ENCODE measurements around the gene SLC9A3.

Gene SLC9A3

DNA sequence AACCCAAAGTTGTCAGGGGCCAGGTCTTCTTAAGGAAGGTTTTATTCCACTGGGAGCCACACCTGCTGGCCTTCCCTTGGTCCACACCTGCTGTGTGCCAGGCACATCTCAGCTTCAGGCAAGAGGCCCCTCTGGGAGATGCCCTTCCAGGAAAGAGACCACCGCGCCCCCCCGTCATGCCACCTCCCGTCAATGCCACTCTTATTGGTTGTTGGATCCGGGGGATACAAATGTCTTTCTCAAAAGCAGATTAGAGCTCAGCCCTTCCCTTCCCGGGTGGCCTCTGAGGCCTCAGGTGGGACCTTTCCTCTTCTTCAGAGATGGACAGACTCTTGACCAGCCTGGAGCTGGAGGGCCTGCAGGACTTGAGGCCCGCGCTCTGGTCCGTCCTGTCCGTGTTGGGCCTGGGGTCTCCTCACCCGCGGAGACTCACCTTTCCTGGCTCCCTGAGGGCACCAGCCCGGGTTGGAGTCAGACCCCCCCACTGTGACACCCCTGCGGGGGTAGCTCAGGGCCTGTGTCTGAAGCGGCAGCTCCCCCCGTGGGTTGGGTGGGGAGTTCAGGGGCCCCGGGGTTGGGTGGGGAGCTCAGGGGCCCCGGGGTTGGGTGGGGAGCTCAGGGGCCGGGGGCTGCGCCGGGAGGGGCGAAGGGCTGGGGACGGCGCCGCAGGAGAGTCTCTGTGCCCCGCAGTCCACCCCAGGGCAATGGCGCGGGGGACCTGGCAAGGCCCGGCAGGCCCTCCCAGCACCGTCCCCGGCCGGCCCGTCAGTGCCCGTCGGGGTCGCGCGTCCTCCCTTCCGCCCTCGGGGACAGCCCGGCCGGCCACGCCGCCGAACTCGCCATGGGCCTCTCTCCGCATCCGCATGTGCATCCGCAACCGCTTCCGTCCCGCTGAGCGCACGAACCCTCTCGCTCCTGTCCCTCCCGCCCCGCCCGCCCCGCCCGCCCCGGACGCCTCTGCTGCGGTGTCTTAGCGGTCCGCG, 3.7 kb upstream of the SLC9A3 start:
- TF ChIP-seq, protein P1, sequence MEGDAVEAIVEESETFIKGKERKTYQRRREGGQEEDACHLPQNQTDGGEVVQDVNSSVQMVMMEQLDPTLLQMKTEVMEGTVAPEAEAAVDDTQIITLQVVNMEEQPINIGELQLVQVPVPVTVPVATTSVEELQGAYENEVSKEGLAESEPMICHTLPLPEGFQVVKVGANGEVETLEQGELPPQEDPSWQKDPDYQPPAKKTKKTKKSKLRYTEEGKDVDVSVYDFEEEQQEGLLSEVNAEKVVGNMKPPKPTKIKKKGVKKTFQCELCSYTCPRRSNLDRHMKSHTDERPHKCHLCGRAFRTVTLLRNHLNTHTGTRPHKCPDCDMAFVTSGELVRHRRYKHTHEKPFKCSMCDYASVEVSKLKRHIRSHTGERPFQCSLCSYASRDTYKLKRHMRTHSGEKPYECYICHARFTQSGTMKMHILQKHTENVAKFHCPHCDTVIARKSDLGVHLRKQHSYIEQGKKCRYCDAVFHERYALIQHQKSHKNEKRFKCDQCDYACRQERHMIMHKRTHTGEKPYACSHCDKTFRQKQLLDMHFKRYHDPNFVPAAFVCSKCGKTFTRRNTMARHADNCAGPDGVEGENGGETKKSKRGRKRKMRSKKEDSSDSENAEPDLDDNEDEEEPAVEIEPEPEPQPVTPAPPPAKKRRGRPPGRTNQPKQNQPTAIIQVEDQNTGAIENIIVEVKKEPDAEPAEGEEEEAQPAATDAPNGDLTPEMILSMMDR (IDR thresholded peaks at IDR 0.05; ENCODE audit: insufficient read depth, low read length, poor library complexity, severe bottlenecking): no peak
- Histone ChIP-seq H3K27me3 (replicated peaks; ENCODE audit: control insufficient read depth, insufficient read depth, low read length) (peaks cover 2% of the 10 kb centered on the region), H3K4me3 (replicated peaks; ENCODE audit: low read depth, low read length) (no peak overlapping the region), H3K36me3 (ENCODE audit: control insufficient read depth, insufficient read depth, low read length) (no peaks in the 10 kb centered on the region)
- DNase-seq (ENCODE audit: extremely low read depth, insufficient read length): no peak

DNA sequence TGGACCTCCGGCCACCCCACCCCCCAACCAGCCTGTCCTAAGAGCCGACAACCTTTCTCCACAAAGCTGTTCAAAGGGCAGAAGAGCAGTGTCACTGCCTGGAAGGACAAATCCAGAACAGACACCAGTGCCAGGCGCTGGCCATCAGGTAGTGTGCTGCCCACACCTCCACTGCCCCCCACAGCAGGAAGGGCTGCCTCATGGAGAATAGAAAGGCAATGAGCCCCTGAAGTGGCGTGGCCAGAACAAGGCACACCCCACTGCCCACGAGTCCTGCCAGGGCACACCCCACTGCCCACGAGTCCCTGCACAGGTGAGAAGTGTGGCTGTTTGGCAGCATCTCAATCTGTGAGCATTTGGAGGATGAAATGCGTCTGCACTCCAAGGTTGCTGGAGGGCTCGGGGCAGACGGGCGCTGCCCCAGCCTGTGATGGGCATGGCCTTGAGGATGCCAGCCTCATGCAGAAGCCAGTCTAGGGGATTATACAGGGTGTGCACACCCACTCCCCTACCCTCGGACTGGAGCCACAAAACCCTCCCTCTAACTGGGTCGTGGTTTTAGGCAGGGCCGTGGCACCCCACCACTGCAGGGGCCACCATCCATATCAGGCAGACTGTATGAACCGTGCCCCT, 2.3 kb upstream of the SLC9A3 start:
- TF ChIP-seq, protein P1 (IDR thresholded peaks at IDR 0.05; ENCODE audit: insufficient read depth, low read length, poor library complexity, severe bottlenecking): no peak
- no peak overlapping the region for H3K4me3 ChIP-seq (replicated peaks; ENCODE audit: low read depth, low read length)
- H3K36me3 ChIP-seq (ENCODE audit: control insufficient read depth, insufficient read depth, low read length): no peaks in the 10 kb centered on the region
- DNase-seq (ENCODE audit: extremely low read depth, insufficient read length): no peak
- H3K27me3 ChIP-seq (replicated peaks; ENCODE audit: control insufficient read depth, insufficient read depth, low read length): peaks cover 2% of the 10 kb centered on the region

DNA sequence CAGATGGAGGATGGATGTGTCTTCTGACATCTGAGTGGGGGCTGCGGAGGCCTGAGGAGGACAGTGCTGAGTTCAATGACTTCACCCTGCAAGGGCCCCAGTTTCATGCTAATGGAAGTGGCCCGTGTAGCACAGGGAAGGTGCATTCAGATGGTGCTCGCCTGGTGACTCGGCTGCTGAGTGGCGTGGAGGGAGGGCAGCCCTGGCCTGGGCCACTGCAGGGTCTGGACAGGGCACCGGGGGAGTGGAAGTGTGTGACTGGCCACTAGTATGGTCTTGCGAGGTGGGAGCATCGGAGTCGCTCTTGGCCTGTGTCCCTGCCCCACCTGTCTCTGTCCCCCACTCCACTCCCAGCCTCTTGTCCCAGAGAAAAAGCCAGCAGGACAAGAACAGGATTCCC, 1.7 kb upstream of the SLC9A3 start:
- Histone ChIP-seq H3K27me3 (replicated peaks; ENCODE audit: control insufficient read depth, insufficient read depth, low read length) (peaks cover 2% of the 10 kb centered on the region), H3K4me3 (replicated peaks; ENCODE audit: low read depth, low read length) (no peak overlapping the region), H3K36me3 (ENCODE audit: control insufficient read depth, insufficient read depth, low read length) (no peaks in the 10 kb centered on the region)
- TF ChIP-seq, protein P1 (IDR thresholded peaks at IDR 0.05; ENCODE audit: insufficient read depth, low read length, poor library complexity, severe bottlenecking): no peak
- DNase-seq (ENCODE audit: extremely low read depth, insufficient read length): no peak

DNA sequence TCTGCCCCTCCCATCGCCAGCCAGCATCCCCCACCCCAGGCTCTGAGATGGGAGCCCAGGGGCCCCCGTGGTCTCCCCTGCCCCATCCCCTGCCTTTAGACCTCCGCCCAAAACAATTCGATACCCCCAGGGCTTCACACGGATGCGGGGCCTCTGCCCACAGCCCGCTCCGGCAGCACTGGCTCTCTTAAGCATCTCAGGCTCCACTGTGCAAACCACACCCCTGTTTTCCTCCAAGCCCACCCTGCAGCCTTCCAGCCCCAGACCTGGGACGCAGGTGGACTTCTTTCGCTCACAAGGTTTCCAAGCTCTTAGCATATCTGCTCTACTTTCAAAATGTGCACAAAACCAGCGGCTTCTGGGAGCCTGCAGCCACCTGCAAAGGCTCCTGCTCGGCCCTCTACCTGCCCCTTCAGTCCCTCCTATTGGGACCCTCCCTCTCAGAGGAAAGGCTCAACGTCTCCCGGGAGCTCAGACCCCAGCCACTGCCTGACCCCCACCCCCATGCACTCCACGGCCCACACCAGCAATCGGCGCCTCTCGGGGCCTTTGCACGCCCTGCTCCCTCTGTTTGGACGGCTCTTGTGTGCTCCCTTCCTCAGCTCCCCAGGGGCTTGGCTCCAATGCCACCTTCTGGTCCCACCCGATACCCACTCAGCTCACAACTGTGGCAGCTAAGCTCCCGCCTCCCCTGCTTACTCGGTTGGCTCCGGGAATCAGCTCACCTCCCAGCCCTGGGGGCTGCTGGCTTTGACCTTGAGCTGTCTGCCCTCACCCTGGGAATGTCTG, 918 bp upstream of the SLC9A3 start:
- Histone ChIP-seq H3K27me3 (replicated peaks; ENCODE audit: control insufficient read depth, insufficient read depth, low read length) (peaks cover 2% of the 10 kb centered on the region; the same call in 1 of the 2 replicates), H3K4me3 (replicated peaks; ENCODE audit: low read depth, low read length) (no peak overlapping the region)
- no peak for DNase-seq (ENCODE audit: extremely low read depth, insufficient read length)

More for the DNA sequence above, 918 bp upstream of the SLC9A3 start:
- TF ChIP-seq, protein P1 (IDR thresholded peaks at IDR 0.05; ENCODE audit: insufficient read depth, low read length, poor library complexity, severe bottlenecking): no peak
- no peaks in the 10 kb centered on the region for H3K36me3 ChIP-seq (ENCODE audit: control insufficient read depth, insufficient read depth, low read length)

Measured in GM06990 (cell line).